ENCODE measurements around the gene MYT1. TPM values are rescaled to one million over a fixed set of nuclear protein-coding genes. Genes with fewer than 3 reads are reported as not detected.

Gene MYT1
- total and polyA plus RNA-seq, 2 experiments from 2014 or later, result 0.03 to 0.06 TPM

- TF ChIP-seq CTCF (IDR thresholded peaks at IDR 0.05; ENCODE audit: poor library complexity) (no peak), EZH2 (IDR thresholded peaks at IDR 0.05; ENCODE audit: borderline replicate concordance) (no peak), EZH2phosphoT487 (IDR thresholded peaks at IDR 0.05; ENCODE audit: low read depth, severe bottlenecking, unreplicated experiment) (no peak)
- Histone ChIP-seq H3K4me2 (no peak overlapping the region), H3K4me3 (no peak overlapping the region), H3K9me2 (replicated peaks; ENCODE audit: insufficient read depth) (no peaks in the 10 kb centered on the region), H3K9me3 (ENCODE audit: low read depth) (no peaks in the 10 kb centered on the region), H3K79me2 (no peaks in the 10 kb centered on the region), H3K27me3 (no peaks in the 10 kb centered on the region), H3K36me3 (replicated peaks; ENCODE audit: insufficient read depth, low read depth) (no peaks in the 10 kb centered on the region), H2AFZ (no peak overlapping the region), H4K20me1 (ENCODE audit: insufficient read depth, poor library complexity, severe bottlenecking) (no peaks in the 10 kb centered on the region), H3K4me1 (ENCODE audit: insufficient read depth) (no peaks in the 10 kb centered on the region), H3K27ac (no peak overlapping the region)
- WGBS (ENCODE audit: low lambda C conversion rate, missing lambda C conversion rate), result 75% methylated on average over 8 of the region's 8 CpGs
- no peak for DNase-seq (ENCODE audit: low spot score)
Observed at GRCh38 chr20:64199395-64199794, 35.1 kb downstream of the MYT1 start.

- Histone ChIP-seq H3K36me3 (replicated peaks; ENCODE audit: insufficient read depth, low read depth) (no peaks in the 10 kb centered on the region), H3K9me3 (ENCODE audit: low read depth) (no peaks in the 10 kb centered on the region), H2AFZ (no peak overlapping the region), H3K9me2 (replicated peaks; ENCODE audit: insufficient read depth) (no peaks in the 10 kb centered on the region), H3K27ac (no peak overlapping the region), H3K4me1 (ENCODE audit: insufficient read depth) (no peaks in the 10 kb centered on the region), H3K4me2 (no peak overlapping the region), H4K20me1 (ENCODE audit: insufficient read depth, poor library complexity, severe bottlenecking) (no peaks in the 10 kb centered on the region), H3K27me3 (no peaks in the 10 kb centered on the region), H3K4me3 (no peak overlapping the region), H3K79me2 (no peaks in the 10 kb centered on the region)
- 85% methylated on average over 16 of the region's 16 CpGs for WGBS (ENCODE audit: low lambda C conversion rate, missing lambda C conversion rate)
- TF ChIP-seq EZH2 (IDR thresholded peaks at IDR 0.05; ENCODE audit: borderline replicate concordance) (no peak), EZH2phosphoT487 (IDR thresholded peaks at IDR 0.05; ENCODE audit: low read depth, severe bottlenecking, unreplicated experiment) (no peak), CTCF (IDR thresholded peaks at IDR 0.05; ENCODE audit: poor library complexity) (no peak)
- no peak for DNase-seq (ENCODE audit: low spot score)
Observed at GRCh38 chr20:64200740-64201139, 36.5 kb downstream of the MYT1 start.

GRCh38 chr20:64201653-64202052, 37.4 kb downstream of the MYT1 start:
- 94% methylated on average over 10 of the region's 35 CpGs for WGBS (ENCODE audit: low lambda C conversion rate, missing lambda C conversion rate)
- Histone ChIP-seq H3K4me2 (no peak overlapping the region), H3K9me3 (ENCODE audit: low read depth) (no peaks in the 10 kb centered on the region), H3K9me2 (replicated peaks; ENCODE audit: insufficient read depth) (no peaks in the 10 kb centered on the region), H3K4me1 (ENCODE audit: insufficient read depth) (no peaks in the 10 kb centered on the region), H3K27me3 (no peaks in the 10 kb centered on the region), H3K79me2 (no peaks in the 10 kb centered on the region), H4K20me1 (ENCODE audit: insufficient read depth, poor library complexity, severe bottlenecking) (no peaks in the 10 kb centered on the region), H2AFZ (no peak overlapping the region), H3K27ac (no peak overlapping the region), H3K4me3 (no peak overlapping the region), H3K36me3 (replicated peaks; ENCODE audit: insufficient read depth, low read depth) (no peaks in the 10 kb centered on the region)
- no peak for TF ChIP-seq CTCF (IDR thresholded peaks at IDR 0.05; ENCODE audit: poor library complexity)
- no peak for TF ChIP-seq EZH2 (IDR thresholded peaks at IDR 0.05; ENCODE audit: borderline replicate concordance)
- no peak for TF ChIP-seq EZH2phosphoT487 (IDR thresholded peaks at IDR 0.05; ENCODE audit: low read depth, severe bottlenecking, unreplicated experiment)
- no peak for DNase-seq (ENCODE audit: low spot score)

Measured in hepatocyte (in vitro differentiated cells).